COLO668 (cell line): ENCODE measurements around the gene TP53I13.

Source experiments
- DNase-seq: peaks from one replicate; lab custom pipeline; 2025; ENCODE audit not compliant: unreplicated experiment; lab: John Stamatoyannopoulos, UW

The TP53I13 gene

GRCh38 chr17:29579866-29580771 is 11.6 kb downstream of the TP53I13 start:
- DNase-seq, result peak; percentile 76

GRCh38 chr17:29581583-29582253 is 13.2 kb downstream of the TP53I13 start:
- DNase-seq, result peak; percentile 31

- no peak for DNase-seq
Measured at GRCh38 chr17:29582254-29582765, 13.8 kb downstream of the TP53I13 start.

DNA sequence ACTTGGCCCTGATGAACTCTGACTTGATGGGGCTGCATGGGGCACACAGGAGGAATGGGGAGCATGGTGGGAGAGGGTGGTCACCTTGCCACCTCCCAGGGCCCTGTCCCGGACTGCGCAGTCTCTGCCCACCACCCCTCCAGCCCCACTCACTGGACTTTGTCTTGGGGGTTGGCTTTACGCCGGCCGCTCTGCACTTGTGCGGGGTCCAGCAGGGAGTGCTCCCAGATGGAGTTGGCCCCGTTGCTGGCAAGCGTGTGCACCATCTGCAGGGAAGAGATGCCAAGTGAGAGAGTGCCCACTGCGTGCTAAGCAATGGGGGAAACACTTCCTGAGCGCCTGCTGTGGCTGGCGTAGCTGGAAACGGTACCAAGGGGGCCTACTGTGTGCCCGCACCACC is 14.3 kb downstream of the TP53I13 start:
- no peak for DNase-seq

DNA sequence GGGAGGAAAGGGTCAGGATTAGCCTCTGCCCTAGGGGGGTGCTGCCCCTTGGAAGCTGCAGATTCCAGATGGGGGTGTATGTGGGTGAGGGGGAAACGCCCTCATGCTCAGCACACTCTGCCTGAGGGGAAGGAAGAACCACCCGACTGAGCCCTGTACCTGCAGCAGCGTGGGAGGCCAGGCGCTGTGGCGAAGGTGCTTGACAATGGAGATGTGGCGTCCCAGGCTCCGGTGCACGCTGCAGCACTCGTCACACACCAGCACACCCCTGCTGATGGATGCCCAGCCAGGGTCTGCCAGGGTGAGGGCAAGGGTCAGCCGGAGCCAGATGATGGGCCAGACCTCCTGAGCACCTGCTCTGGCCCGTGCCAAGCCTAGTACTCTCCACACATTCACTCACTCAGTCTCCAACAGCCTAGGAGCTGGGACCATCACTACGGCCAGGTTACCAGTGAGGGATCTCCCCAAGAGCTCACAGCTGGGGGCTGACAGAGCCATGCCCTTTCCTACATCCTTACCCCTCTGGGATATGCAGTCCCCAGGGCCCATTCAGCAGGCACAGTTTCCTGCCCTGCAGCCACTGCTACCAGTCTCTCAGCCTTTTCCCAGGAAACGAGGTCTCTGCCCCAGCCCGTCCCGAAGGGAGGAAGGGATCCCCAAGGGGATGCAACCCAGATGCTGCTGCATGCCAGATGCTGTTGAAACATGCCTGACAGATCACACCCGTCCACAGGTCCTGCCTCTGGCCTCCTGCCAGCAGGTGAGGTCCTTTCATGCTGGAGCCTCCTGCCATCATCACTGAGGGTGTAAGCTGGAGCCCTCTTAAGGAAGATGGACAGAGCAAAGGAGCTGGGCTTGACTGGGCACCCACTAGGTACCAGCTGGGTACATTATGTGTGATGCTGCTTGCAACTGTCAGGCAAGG is 15.1 kb downstream of the TP53I13 start:
- DNase-seq, result peak; percentile 36

DNA sequence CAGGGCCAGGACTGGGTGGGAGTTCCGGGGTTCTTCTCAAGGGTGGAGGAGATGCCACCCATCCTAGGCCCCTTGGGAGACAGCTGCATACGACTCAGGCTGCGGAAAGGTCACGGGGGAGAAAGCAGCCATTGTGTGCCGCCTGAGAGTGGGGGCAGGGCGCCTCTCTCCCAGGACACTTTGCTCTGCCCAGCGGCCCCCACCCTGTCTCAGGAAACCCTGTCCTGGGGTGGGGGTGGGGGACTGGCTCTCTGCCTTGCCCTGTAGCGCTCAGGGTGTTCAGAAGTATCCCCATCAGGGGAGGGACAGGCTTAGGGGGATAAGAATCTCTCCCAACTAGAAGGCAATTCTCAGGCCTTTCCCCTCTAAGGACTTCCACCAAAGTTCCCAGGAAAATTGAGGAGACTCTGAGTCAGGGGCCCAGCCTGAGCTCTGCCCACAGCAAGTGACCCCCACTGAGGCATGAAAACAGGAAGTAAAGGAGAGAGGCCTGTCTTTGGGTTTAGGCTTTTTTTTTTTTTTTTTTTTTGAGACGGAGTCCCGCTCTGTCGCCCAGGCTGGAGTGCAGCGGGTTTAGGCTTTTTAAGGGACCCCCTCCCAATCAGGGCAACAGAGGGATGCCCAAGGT is 16.1 kb downstream of the TP53I13 start:
- DNase-seq, result no peak

- no peak for DNase-seq
Measured at GRCh38 chr17:29585080-29585751, 16.7 kb downstream of the TP53I13 start.

- no peak for DNase-seq
Measured at GRCh38 chr17:29586676-29587469, 18.4 kb downstream of the TP53I13 start.

- DNase-seq, result no peak
Measured at GRCh38 chr17:29587591-29587990, 19.1 kb downstream of the TP53I13 start.

DNA sequence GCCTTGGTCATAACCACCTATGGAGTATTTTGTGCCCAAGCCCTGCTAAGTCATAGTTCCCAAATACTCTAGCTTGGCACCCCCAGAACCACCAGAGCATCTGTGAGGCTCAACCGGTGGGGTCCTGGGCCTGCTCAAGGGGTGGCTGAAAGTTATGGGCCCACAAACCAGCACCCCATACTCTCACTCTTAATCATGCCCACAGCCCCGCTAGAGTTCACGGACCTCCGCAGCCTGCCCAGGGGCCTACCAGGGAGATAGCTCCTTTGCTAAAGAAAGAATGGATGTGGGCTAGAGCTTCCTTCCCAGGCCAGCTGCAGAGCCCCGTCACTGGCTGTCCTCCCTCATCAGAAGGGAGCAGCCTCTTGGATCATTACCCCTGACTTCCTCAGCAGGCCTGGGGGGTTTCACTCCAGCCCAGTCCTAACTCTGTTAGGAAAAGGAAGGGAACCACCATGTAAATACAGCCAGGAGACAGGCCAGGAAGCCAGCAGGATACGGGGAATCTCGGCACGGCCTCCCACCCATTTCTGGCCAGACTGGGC is 19.6 kb downstream of the TP53I13 start:
- DNase-seq, result no peak

DNA sequence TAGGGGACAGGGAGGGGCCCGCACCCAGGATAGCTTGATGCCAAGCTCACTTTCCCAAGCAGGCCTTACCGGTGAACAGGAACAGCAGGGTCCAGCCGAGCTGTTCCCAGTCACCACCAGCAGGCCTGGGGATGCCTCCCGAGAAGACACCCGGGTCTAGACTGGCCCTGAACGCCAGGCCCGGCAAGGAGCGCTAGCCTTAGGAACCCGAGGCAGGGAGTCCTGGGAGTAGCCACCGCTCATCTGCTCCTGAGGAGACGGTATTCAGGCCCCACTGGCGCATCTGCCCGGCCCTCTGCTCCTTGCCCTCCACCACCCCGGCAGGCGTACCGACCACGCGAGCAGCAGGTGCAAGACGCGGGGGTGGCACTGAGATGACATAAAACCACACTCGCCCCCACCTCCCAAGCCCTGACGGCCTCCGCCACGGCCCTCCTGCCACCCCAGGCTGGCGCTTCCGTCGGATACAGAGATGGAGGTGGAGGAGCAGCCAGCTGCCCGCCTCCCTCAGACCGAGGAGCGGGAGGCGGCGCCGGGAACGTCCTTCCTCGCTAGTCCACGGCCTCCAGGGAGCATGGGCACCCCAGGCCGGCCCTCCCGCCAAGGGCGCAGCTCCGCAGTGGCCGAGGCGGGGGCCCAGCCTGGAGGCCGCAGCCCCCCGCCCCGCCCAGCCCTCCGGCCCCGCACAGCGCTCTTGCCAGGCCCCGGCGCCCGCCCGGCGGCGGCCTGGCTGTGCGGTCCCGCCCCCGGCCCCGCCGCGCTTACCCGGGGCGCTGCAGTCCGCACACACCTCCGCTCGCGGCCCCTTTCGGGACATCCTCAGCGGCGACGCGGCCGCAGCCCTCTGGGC is 20.3 kb downstream of the TP53I13 start:
- DNase-seq, result peak; percentile 55

GRCh38 chr17:29589524-29590410 is 21.3 kb downstream of the TP53I13 start, which contains the start of gene GIT1:
TSS of gene GIT1 (minus strand) at chr17:29589648. CDS start at chr17:29589378, 270 bp downstream.
- peak; percentile 89 for DNase-seq

DNA sequence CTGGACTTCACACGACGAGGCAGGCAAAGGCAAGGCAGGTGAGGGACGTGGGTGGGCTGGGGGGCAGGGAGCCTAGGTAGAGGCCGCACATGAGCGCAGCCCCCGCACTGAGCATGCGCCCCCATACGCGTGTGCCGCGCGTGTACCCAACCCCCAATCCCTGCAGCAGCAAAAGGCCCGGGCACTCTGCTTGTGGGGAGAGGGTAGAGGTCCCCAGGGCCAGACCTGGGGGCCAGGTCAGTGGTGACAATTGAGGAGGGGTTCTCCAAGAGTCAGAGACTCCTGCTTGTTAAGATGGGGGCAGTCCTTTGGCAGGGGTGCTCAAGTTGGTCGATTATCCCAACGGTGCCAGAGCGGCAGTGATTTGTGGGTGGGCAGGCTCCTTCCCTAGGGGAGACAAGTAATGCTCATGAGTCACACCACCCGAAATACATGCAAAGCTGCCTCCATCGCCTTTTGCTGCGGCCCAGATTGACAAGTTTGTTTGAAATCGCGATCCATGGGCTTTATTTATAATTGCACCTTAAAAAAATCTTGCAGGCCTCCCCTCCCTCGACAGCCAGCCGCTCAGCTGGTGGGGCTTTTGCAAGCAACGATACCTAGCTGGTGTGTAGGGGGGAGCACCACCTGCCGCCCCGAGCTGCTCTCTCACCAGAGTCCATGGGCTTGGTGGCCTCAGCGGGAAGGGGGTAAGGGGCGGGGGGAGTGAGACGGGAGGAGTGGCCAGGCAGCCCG is 22.1 kb downstream of the TP53I13 start:
- DNase-seq, result peak; percentile 60

DNA sequence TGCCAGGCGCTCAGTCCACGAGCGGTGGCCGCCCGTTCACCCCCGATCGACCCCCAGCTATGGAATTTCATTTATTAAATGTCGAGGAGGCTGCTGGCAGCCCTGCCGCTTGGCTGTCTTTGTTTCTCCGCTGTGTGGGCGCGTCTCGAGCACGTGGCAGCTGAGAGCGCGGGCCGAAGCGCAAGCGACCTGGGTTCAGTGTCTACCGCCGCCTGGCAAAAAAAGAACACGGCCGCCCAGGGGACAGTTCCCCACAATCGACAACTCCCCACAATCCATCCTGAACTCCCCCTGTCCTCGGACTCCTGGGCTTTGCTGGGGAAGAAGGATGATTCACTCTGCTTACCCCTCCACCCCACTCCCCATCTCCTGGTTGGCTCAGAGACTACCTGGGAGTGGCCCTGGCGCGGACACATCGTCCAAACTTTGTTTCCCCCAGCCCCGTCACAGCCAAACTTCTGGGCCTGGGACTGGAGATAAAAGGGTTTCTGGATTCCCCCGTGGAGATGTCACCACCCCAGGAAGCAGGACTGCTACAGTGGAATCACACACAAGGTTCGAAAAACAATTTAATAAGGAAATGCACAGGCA is 22.7 kb downstream of the TP53I13 start:
- peak; percentile 60 for DNase-seq

DNA sequence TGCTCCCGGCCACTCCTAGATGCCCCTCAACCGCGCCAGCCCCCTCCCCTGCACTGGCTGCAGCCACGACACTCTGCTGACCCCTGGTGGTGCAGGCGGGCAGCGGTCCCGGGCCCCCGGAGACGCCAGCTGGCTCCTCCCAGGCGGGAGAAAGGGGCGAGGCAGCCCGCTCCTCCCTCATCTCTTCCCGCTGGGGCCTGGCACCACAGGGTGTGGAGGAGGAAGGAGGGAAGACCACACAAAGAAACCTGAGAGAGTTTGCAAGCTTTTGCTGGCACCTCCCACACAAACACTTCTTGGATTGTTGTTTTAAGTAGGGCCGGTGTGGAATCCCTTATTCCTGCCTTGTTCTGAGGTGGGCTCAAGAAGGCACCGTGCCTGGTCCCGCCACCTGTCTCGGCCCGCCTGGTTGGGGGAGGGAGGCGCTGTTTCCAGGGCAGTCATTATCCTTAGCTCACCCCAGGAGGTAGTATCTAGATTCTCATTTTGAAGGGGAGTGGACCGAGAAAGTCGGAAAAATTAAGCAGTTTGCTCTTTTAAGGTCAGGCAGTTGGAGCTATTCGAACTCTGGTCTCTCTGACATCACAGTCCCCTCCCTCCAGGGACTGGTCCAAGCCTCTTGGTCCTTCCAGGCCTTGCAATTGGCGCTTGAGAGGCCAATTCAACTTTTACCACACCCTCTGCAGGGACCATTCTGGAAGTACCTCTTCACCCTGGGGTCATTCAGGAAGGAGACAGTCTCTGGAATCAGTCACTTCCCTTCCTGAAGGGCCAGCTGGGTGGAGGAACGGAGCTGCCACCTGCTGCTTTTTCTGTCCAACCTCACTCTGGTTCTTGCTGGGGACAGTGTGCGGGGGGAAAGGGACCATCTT is 23.5 kb downstream of the TP53I13 start:
- DNase-seq, result peak; percentile 84
